K562 (cell line): ENCODE results near the gene ARF4. TPM values are rescaled to one million over a fixed set of nuclear protein-coding genes. Genes with fewer than 3 reads are reported as not detected.

ENCODE experiments used
- CAMTA2 ChIP-seq: fragments of 250-450 bp; sonication (Bioruptor Pico); conservative IDR thresholded peaks from 2 replicates; pipeline ENCODE4 v1.5.1; 2022
- ESRRA ChIP-seq: fragments of 450-650 bp; IDR thresholded peaks from 2 replicates; pipeline ENCODE4 v1.6.1; 2014; ENCODE audit warnings: low read depth, mild to moderate bottlenecking, moderate library complexity, borderline replicate concordance
- ETV5 ChIP-seq: sonication (generic); formaldehyde crosslinking; IDR thresholded peaks from 2 replicates; pipeline ENCODE4 v1.4.0; 2020; ENCODE audit warnings: low read depth, mild to moderate bottlenecking, missing genetic modification reagents
- GTF3C2 ChIP-seq: IDR thresholded peaks from 3 replicates; pipeline ENCODE4 v1.6.1; 2011; ENCODE audit warnings: borderline replicate concordance, mild to moderate bottlenecking, moderate library complexity; ENCODE audit not compliant: insufficient read length; ENCODE audit errors: extremely low read depth
- KAT2B ChIP-seq: IDR thresholded peaks from one replicate; pipeline ENCODE4 v1.6.1; 2012; ENCODE audit warnings: low read depth, mild to moderate bottlenecking, control low read depth, inconsistent platforms, low read length, moderate library complexity
- KLF1 ChIP-seq: fragments of 450-650 bp; IDR thresholded peaks from 2 replicates; pipeline ENCODE4 v1.6.1; 2016; ENCODE audit warnings: missing genetic modification characterization, missing compliant biosample characterization
- MEF2A ChIP-seq: IDR thresholded peaks from 2 replicates; pipeline ENCODE4 v1.6.1; 2011; ENCODE audit warnings: low read depth, mild to moderate bottlenecking, low read length, moderate library complexity; ENCODE audit not compliant: control insufficient read depth
- MTA1 ChIP-seq: fragments of 450-650 bp; IDR thresholded peaks from 2 replicates; pipeline ENCODE4 v1.6.1; 2017; ENCODE audit warnings: borderline replicate concordance
- NFE2L1 ChIP-seq: fragments of 450-650 bp; IDR thresholded peaks from 2 replicates; pipeline ENCODE4 v1.6.1; 2016; ENCODE audit warnings: missing genetic modification characterization, low read depth, mild to moderate bottlenecking, missing compliant biosample characterization, moderate library complexity, borderline replicate concordance
- NR1H2 ChIP-seq: sonication (generic); formaldehyde crosslinking; IDR thresholded peaks from 2 replicates; pipeline ENCODE4 v1.4.0; 2020; ENCODE audit warnings: mild to moderate bottlenecking, missing genetic modification reagents
- PCBP1 ChIP-seq: fragments of 200-400 bp; formaldehyde crosslinking; IDR thresholded peaks from 2 replicates; pipeline ENCODE4 v1.6.1; 2018; ENCODE audit warnings: mild to moderate bottlenecking, low read depth, low read length; ENCODE audit not compliant: poor library complexity, severe bottlenecking
- PHB2 ChIP-seq: fragments of 450-650 bp; IDR thresholded peaks from 2 replicates; pipeline ENCODE4 v1.6.1; 2017; ENCODE audit warnings: low read depth
- PRPF4 ChIP-seq: fragments of 200-400 bp; formaldehyde crosslinking; IDR thresholded peaks from one replicate; pipeline ENCODE4 v1.6.1; 2017; ENCODE audit warnings: low read length, low read depth, mild to moderate bottlenecking; ENCODE audit not compliant: insufficient read depth, poor library complexity, severe bottlenecking
- RNF2 ChIP-seq: sonication (generic); IDR thresholded peaks from 2 replicates; pipeline ENCODE4 v1.6.1; 2016
- SIX5 ChIP-seq, 2 experiments: IDR thresholded peaks; 2 replicates each; pipeline ENCODE4 v1.6.1; 2011; ENCODE audit warnings: low read length in 2 of 2, borderline replicate concordance in 1 of 2, low read depth in 1 of 2, mild to moderate bottlenecking in 1 of 2, moderate library complexity in 1 of 2; ENCODE audit not compliant: insufficient read depth in 1 of 2
- SRF ChIP-seq, 2 experiments: fragments of 250-450, 450-650 bp in 1 of 2; sonication (Bioruptor Pico) in 1 of 2; sonication (generic) in 1 of 2; formaldehyde crosslinking; IDR thresholded peaks; 2 replicates each; pipeline versions ENCODE4 v1.5.0 to v1.5.1; 2020 to 2022; ENCODE audit warnings: mild to moderate bottlenecking in 1 of 2, missing genetic modification reagents in 1 of 2
- TRIM28 ChIP-seq: fragments of 450-650 bp; IDR thresholded peaks from 2 replicates; pipeline ENCODE4 v1.6.1; 2017
- ZNF140 ChIP-seq: fragments of 250-450 bp; sonication (Bioruptor Pico); IDR thresholded peaks from 2 replicates; pipeline ENCODE4 v1.8.0; 2021; ENCODE audit warnings: moderate library complexity, mild to moderate bottlenecking, inconsistent platforms
- ZNF436 ChIP-seq: fragments of 250-450, 450-650 bp; sonication (Bioruptor Pico); formaldehyde crosslinking; IDR thresholded peaks from 2 replicates; pipeline ENCODE4 v1.7.0; 2020; ENCODE audit warnings: mild to moderate bottlenecking
- ZNF785 ChIP-seq: fragments of 250-450 bp; sonication (Bioruptor Pico); IDR thresholded peaks from 2 replicates; pipeline ENCODE4 v1.4.0; 2020; ENCODE audit warnings: mild to moderate bottlenecking
- polyA plus RNA-seq, 8 experiments: library from polyadenylated mRNA; depleted of rRNA in 4 of 8; stranded (reverse) in 5 of 8; unstranded in 3 of 8; fragments of >200 nt; fragmentation: Nextera tagmentation in 2 of 8; fragmentation: Illumina TruSeq in 1 of 8; extraction: Ambion mirVana in 2 of 8; extraction: Trizol in 1 of 8; gene quantifications; 2 replicates each; pipeline versions ENCODE4 v1.2.1 to v1.2.3, GENCODE V29; 2011 to 2014; ENCODE audit warnings: inconsistent platforms in 1 of 8, missing spikeins in 1 of 8
- total RNA-seq, 7 experiments: library from RNA; depleted of rRNA in 6 of 7; stranded (reverse); fragments of >200 nt in 6 of 7; fragmentation: Illumina TruSeq in 2 of 7; extraction: Trizol in 2 of 7; gene quantifications; 2 replicates each; pipeline versions ENCODE4 v1.2.1 to v1.2.3, GENCODE V29; 2011 to 2021; ENCODE audit warnings: low replicate concordance in 1 of 7
- TF ChIP-seq, protein P1 (sequence below): fragments of 450-650 bp; IDR thresholded peaks from 2 replicates; pipeline ENCODE4 v1.6.1; 2016
- TF ChIP-seq, protein P2 (sequence below): fragments of 250-450 bp; sonication (Bioruptor Pico); IDR thresholded peaks from 2 replicates; pipeline ENCODE4 v1.5.1; 2021; ENCODE audit warnings: mild to moderate bottlenecking
- TF ChIP-seq, protein P3 (sequence below): sonication (generic); formaldehyde crosslinking; IDR thresholded peaks from 2 replicates; pipeline ENCODE4 v1.8.0; 2023; ENCODE audit warnings: mild to moderate bottlenecking, missing genetic modification reagents

Gene ARF4
- total and polyA plus RNA-seq, 9 of the 15 experiments (the other 6 are each of a cell fraction or from before 2014, with no cell fraction given) = 41.1 to 273 (median 83.8) TPM

- TF ChIP-seq, protein P1, sequence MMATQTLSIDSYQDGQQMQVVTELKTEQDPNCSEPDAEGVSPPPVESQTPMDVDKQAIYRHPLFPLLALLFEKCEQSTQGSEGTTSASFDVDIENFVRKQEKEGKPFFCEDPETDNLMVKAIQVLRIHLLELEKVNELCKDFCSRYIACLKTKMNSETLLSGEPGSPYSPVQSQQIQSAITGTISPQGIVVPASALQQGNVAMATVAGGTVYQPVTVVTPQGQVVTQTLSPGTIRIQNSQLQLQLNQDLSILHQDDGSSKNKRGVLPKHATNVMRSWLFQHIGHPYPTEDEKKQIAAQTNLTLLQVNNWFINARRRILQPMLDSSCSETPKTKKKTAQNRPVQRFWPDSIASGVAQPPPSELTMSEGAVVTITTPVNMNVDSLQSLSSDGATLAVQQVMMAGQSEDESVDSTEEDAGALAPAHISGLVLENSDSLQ = peak; percentile 82
- no peak for TF ChIP-seq PCBP1
- TF ChIP-seq, protein P2, sequence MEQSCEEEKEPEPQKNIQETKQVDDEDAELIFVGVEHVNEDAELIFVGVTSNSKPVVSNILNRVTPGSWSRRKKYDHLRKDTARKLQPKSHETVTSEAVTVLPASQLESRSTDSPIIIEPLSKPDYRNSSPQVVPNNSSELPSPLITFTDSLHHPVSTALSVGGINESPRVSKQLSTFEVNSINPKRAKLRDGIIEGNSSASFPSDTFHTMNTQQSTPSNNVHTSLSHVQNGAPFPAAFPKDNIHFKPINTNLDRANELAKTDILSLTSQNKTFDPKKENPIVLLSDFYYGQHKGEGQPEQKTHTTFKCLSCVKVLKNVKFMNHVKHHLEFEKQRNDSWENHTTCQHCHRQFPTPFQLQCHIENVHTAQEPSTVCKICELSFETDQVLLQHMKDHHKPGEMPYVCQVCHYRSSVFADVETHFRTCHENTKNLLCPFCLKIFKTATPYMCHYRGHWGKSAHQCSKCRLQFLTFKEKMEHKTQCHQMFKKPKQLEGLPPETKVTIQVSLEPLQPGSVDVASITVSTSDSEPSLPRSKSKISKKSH (CRISPR knock-in tag) = no peak
- no peak for TF ChIP-seq NFE2L1 (tag)
- TF ChIP-seq ETV5 = no peak
- no peak for TF ChIP-seq SRF (CRISPR knock-in tag; IDR thresholded peaks at IDR 0.05)
- TF ChIP-seq ESRRA = no peak
- TF ChIP-seq MEF2A = no peak
- TF ChIP-seq CAMTA2 = no peak
- no peak for TF ChIP-seq PRPF4
- no peak for TF ChIP-seq ZNF140 (CRISPR knock-in tag)
- TF ChIP-seq RNF2 = no peak; the same call in 1 of the 2 replicates
- TF ChIP-seq ZNF436 (CRISPR knock-in tag) = no peak
- TF ChIP-seq PHB2 = peak; percentile 77
- no peak for TF ChIP-seq GTF3C2
- TF ChIP-seq KLF1 (tag) = no peak
- TF ChIP-seq, protein P3, sequence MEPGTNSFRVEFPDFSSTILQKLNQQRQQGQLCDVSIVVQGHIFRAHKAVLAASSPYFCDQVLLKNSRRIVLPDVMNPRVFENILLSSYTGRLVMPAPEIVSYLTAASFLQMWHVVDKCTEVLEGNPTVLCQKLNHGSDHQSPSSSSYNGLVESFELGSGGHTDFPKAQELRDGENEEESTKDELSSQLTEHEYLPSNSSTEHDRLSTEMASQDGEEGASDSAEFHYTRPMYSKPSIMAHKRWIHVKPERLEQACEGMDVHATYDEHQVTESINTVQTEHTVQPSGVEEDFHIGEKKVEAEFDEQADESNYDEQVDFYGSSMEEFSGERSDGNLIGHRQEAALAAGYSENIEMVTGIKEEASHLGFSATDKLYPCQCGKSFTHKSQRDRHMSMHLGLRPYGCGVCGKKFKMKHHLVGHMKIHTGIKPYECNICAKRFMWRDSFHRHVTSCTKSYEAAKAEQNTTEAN (CRISPR knock-in tag) = no peak
- TF ChIP-seq MTA1 = 0 out of 2 replicates have a peak, but pooled peaks have one; percentile 26
- no peak for TF ChIP-seq NR1H2 (CRISPR knock-in tag)
- no peak for TF ChIP-seq KAT2B
- no peak for TF ChIP-seq TRIM28
- no peak for TF ChIP-seq ZNF785 (CRISPR knock-in tag)
- TF ChIP-seq SIX5 (IDR thresholded peaks at IDR 0.05; ENCODE audit: borderline replicate concordance in 1 of 2, insufficient read depth in 1 of 2, low read depth in 1 of 2, low read length in 2 of 2) = no peak
These were observed 1.7 kb upstream of the ARF4 start (continued) for GRCh38 chr3:57598765-57599360.
